Neuronal stem cell (in vitro differentiated cells): Measurements from ENCODE around the gene SUPT3H.
"Not testable (repeated sequence)": the region's sequence is repeated elsewhere in the genome, so short reads cannot be mapped to it uniquely, and the experiment has no call there.

Source experiments
- DNase-seq: peaks from one replicate; pipeline ENCODE4 v3.0.0-alpha.2; 2013; ENCODE audit warnings: low spot score
- H2AFZ ChIP-seq: one replicate; pipeline ENCODE4 v1.6.1; 2013; ENCODE audit warnings: mild to moderate bottlenecking, low read length, inconsistent platforms
- H2AK5ac ChIP-seq: 2 replicates; pipeline ENCODE4 v1.6.1; 2013; ENCODE audit warnings: low read depth, mild to moderate bottlenecking, inconsistent platforms, low read length, moderate library complexity, mixed read lengths
- H2BK120ac ChIP-seq: 2 replicates; pipeline ENCODE4 v1.6.1; 2013; ENCODE audit warnings: low read depth, mild to moderate bottlenecking, inconsistent platforms, low read length, moderate library complexity, mixed read lengths
- H2BK12ac ChIP-seq: one replicate; pipeline ENCODE4 v1.6.1; 2013; ENCODE audit warnings: low read length, inconsistent platforms
- H2BK15ac ChIP-seq: 2 replicates; pipeline ENCODE4 v1.6.1; 2013; ENCODE audit warnings: mild to moderate bottlenecking, low read length, inconsistent platforms, mixed read lengths
- H2BK5ac ChIP-seq: one replicate; pipeline ENCODE4 v1.6.1; 2013; ENCODE audit warnings: inconsistent platforms, mild to moderate bottlenecking, low read length, moderate library complexity
- H3K14ac ChIP-seq: one replicate; pipeline ENCODE4 v1.6.1; 2013; ENCODE audit warnings: low read length, inconsistent platforms
- H3K18ac ChIP-seq: 2 replicates; pipeline ENCODE4 v1.6.1; 2013; ENCODE audit warnings: low read length, inconsistent platforms
- H3K23ac ChIP-seq: 2 replicates; pipeline ENCODE4 v1.6.1; 2013; ENCODE audit warnings: low read depth, mild to moderate bottlenecking, mixed read lengths, low read length, inconsistent platforms; ENCODE audit not compliant: poor library complexity
- H3K27ac ChIP-seq: replicated peaks from 3 replicates; pipeline ENCODE4 v1.5.1; 2013; ENCODE audit warnings: low read length, inconsistent platforms
- H3K27me3 ChIP-seq, 3 experiments: 2 replicates each; pipeline ENCODE4 v1.6.1; 2013; ENCODE audit warnings: low read length in 3 of 3, mild to moderate bottlenecking in 2 of 3, inconsistent platforms in 1 of 3, low read depth in 1 of 3, mixed read lengths in 1 of 3, moderate library complexity in 1 of 3; ENCODE audit not compliant: control insufficient read depth in 3 of 3, insufficient read depth in 3 of 3
- H3K36me3 ChIP-seq, 2 donors: replicated peaks in 1 of 2; 2 replicates each; pipeline ENCODE4 v1.6.1; 2013; ENCODE audit warnings: low read length in 2 of 2; ENCODE audit not compliant: control insufficient read depth in 2 of 2, insufficient read depth in 2 of 2
- H3K4ac ChIP-seq: 2 replicates; pipeline ENCODE4 v1.6.1; 2013; ENCODE audit warnings: inconsistent platforms, mild to moderate bottlenecking, low read length, moderate library complexity
- H3K4me1 ChIP-seq, 2 donors: 1 replicate in 1 of 2; 2 replicates in 1 of 2; pipeline ENCODE4 v1.6.1; 2013; ENCODE audit warnings: low read length in 2 of 2, low read depth in 1 of 2; ENCODE audit not compliant: control insufficient read depth in 2 of 2, insufficient read depth in 1 of 2
- H3K4me2 ChIP-seq: one replicate; pipeline ENCODE4 v1.6.1; 2013; ENCODE audit warnings: mild to moderate bottlenecking, low read length, inconsistent platforms; ENCODE audit not compliant: insufficient read depth, poor library complexity, severe bottlenecking
- H3K4me3 ChIP-seq, 2 donors: 2 replicates each; pipeline ENCODE4 v1.5.1; 2013; ENCODE audit warnings: low read length in 2 of 2, mild to moderate bottlenecking in 2 of 2, inconsistent platforms in 1 of 2, moderate library complexity in 1 of 2
- H3K79me1 ChIP-seq: one replicate; pipeline ENCODE4 v1.6.1; 2013; ENCODE audit warnings: low read depth, mild to moderate bottlenecking, inconsistent platforms, low read length, moderate library complexity
- H3K9ac ChIP-seq: one replicate; pipeline ENCODE4 v1.6.1; 2013; ENCODE audit warnings: mild to moderate bottlenecking, low read depth, low read length, inconsistent platforms; ENCODE audit not compliant: poor library complexity
- H3K9me3 ChIP-seq, 2 donors: replicated peaks in 1 of 2; 2 replicates each; pipeline versions ENCODE3 to v1.6.1; 2013; ENCODE audit warnings: low read length in 2 of 2, mild to moderate bottlenecking in 2 of 2, inconsistent platforms in 1 of 2, low read depth in 1 of 2, mixed read lengths in 1 of 2, moderate library complexity in 1 of 2; ENCODE audit not compliant: control insufficient read depth in 2 of 2, insufficient read depth in 1 of 2
- H4K8ac ChIP-seq: one replicate; pipeline ENCODE4 v1.6.1; 2013; ENCODE audit warnings: low read depth, mild to moderate bottlenecking, inconsistent platforms, low read length, moderate library complexity
- H4K91ac ChIP-seq: one replicate; pipeline ENCODE4 v1.6.1; 2013; ENCODE audit warnings: low read length, low read depth, mild to moderate bottlenecking, inconsistent platforms; ENCODE audit not compliant: poor library complexity
- WGBS, 2 donors: extraction: QIAGEN DNeasy Blood & Tissue Kit; methylation state at CpG; one replicate each; pipeline ENCODE4 v1.1.7; 2013; ENCODE audit warnings: missing lambda C conversion rate in 2 of 2, mixed read lengths in 1 of 2; ENCODE audit not compliant: insufficient read length in 2 of 2, insufficient replicate concordance in 1 of 2; ENCODE audit errors: extremely low coverage in 2 of 2; 5-methylcytosine and 5-hydroxymethylcytosine counted together

SUPT3H gene

GRCh38 chr6:45045253-45045601, 332.5 kb downstream of the SUPT3H start:
- Histone ChIP-seq H2BK5ac (no peak overlapping the region), H3K27me3 (no peaks in the 10 kb centered on the region), H3K23ac (no peak overlapping the region), H3K18ac (no peak overlapping the region), H2BK15ac (no peak overlapping the region), H2AK5ac (no peak overlapping the region), H3K36me3 (no peaks in the 10 kb centered on the region), H3K9me3 (peaks cover 0 to 18% of the 10 kb centered on the region in 2 donors), H4K8ac (no peak overlapping the region), H2AFZ (no peak overlapping the region), H3K14ac (no peak overlapping the region), H3K4me2 (no peak overlapping the region), H3K4ac (no peak overlapping the region), H3K9ac (no peak overlapping the region), H4K91ac (no peak overlapping the region), H2BK120ac (no peak overlapping the region), H3K79me1 (no peaks in the 10 kb centered on the region), H3K27ac (no peak overlapping the region), H3K4me3 (no peak overlapping the region), H2BK12ac (no peak overlapping the region), H3K4me1 (peaks cover 4 to 8% of the 10 kb centered on the region in 2 donors)
- no peak for DNase-seq
- no CpG with 5 or more reads among the region's 1 CpG for WGBS, 2 donors

GRCh38 chr6:45044510-45045252, 333.1 kb downstream of the SUPT3H start:
- no peak for DNase-seq
- H3K79me1 ChIP-seq: no peaks in the 10 kb centered on the region
- no peak overlapping the region for H2BK5ac ChIP-seq
- no peaks in the 10 kb centered on the region for H3K36me3 ChIP-seq
- peaks cover 0 to 18% of the 10 kb centered on the region in 2 donors for H3K9me3 ChIP-seq
- no peak overlapping the region for H2BK15ac ChIP-seq
- WGBS, 2 donors: no CpG with 5 or more reads among the region's 2 CpGs
- no peak overlapping the region for H4K8ac ChIP-seq
- H3K14ac ChIP-seq: no peak overlapping the region
- H3K4me3 ChIP-seq: no peak overlapping the region
- no peak overlapping the region for H3K4ac ChIP-seq
- no peak overlapping the region for H3K4me2 ChIP-seq
- H2AK5ac ChIP-seq: no peak overlapping the region
- no peak overlapping the region for H2BK120ac ChIP-seq
- no peaks in the 10 kb centered on the region for H3K27me3 ChIP-seq
- H3K9ac ChIP-seq: no peak overlapping the region
- no peak overlapping the region for H2BK12ac ChIP-seq
- peaks cover 4 to 7% of the 10 kb centered on the region in 2 donors for H3K4me1 ChIP-seq
- no peak overlapping the region for H3K23ac ChIP-seq
- H3K18ac ChIP-seq: no peak overlapping the region
- H2AFZ ChIP-seq: no peak overlapping the region
- no peak overlapping the region for H4K91ac ChIP-seq
- no peak overlapping the region for H3K27ac ChIP-seq

- H4K8ac ChIP-seq: no peak overlapping the region
- WGBS, 2 donors: no CpG with 5 or more reads among the region's 2 CpGs
- no peak overlapping the region for H2BK5ac ChIP-seq
These were observed 333.6 kb downstream of the SUPT3H start for GRCh38 chr6:45044086-45044485.

GRCh38 chr6:45042673-45043072, 335.1 kb downstream of the SUPT3H start:
- not testable (repeated sequence) for H2AK5ac ChIP-seq, H3K18ac ChIP-seq, H3K14ac ChIP-seq, H2BK15ac ChIP-seq, H2BK12ac ChIP-seq, H2AFZ ChIP-seq, H3K4ac ChIP-seq, H3K4me2 ChIP-seq, H3K79me1 ChIP-seq, H3K27me3 ChIP-seq, H2BK5ac ChIP-seq, H3K23ac ChIP-seq, H3K9ac ChIP-seq, H4K91ac ChIP-seq, DNase-seq, H3K4me3 ChIP-seq, H3K36me3 ChIP-seq, H3K4me1 ChIP-seq, H4K8ac ChIP-seq, H3K27ac ChIP-seq, H2BK120ac ChIP-seq, H3K9me3 ChIP-seq
- WGBS, 2 donors: no CpG with 5 or more reads among the region's 2 CpGs

More at GRCh38 chr6:45044086-45044485, 333.6 kb downstream of the SUPT3H start:
- no peaks in the 10 kb centered on the region for H3K79me1 ChIP-seq
- no peak overlapping the region for H3K18ac ChIP-seq
- H2AK5ac ChIP-seq: no peak overlapping the region
- no peak overlapping the region for H3K4me3 ChIP-seq
- no peak overlapping the region for H4K91ac ChIP-seq
- H2BK12ac ChIP-seq: no peak overlapping the region
- H3K27me3 ChIP-seq: no peaks in the 10 kb centered on the region
- no peak overlapping the region for H3K9ac ChIP-seq
- H2AFZ ChIP-seq: no peak overlapping the region
- no peak overlapping the region for H2BK120ac ChIP-seq
- H3K14ac ChIP-seq: no peak overlapping the region
- peaks cover under 1 to 7% of the 10 kb centered on the region in 2 donors for H3K4me1 ChIP-seq
- no peak overlapping the region for H3K23ac ChIP-seq
- H2BK15ac ChIP-seq: no peak overlapping the region
- no peak overlapping the region for H3K4me2 ChIP-seq
- H3K4ac ChIP-seq: no peak overlapping the region
- DNase-seq: no peak
- no peaks in the 10 kb centered on the region for H3K36me3 ChIP-seq
- H3K9me3 ChIP-seq: peaks cover 0 to 13% of the 10 kb centered on the region in 2 donors
- no peak overlapping the region for H3K27ac ChIP-seq
